Dendritic cell treated with granulocyte-macrophage colony-stimulating factor and Interleukin-4, amounts not matched to agents 40 ng/mL and 50 ng/mL, for 4 days (primary cell): ENCODE measurements around the gene CALHM3.
"Not testable (repeated sequence)": the region's sequence is repeated elsewhere in the genome, so short reads cannot be mapped to it uniquely, and the experiment has no call there.

Source experiments
- H3K27ac Mint-ChIP-seq: one replicate; pipeline ENCODE4 v1.8.0; 2022; ENCODE audit warnings: mild to moderate bottlenecking, mixed read lengths
- H3K27me3 Mint-ChIP-seq: one replicate; pipeline ENCODE4 v1.8.0; 2022; ENCODE audit warnings: mild to moderate bottlenecking, mixed read lengths
- H3K36me3 Mint-ChIP-seq: one replicate; pipeline ENCODE4 v1.8.0; 2022; ENCODE audit warnings: low read depth, mixed read lengths
- H3K4me1 Mint-ChIP-seq: one replicate; pipeline ENCODE4 v1.8.0; 2022; ENCODE audit warnings: low read depth, mixed read lengths
- H3K4me3 Mint-ChIP-seq: one replicate; pipeline ENCODE4 v1.8.0; 2022; ENCODE audit warnings: mild to moderate bottlenecking, moderate library complexity, mixed read lengths
- H3K9me3 Mint-ChIP-seq: one replicate; pipeline ENCODE4 v1.8.0; 2022; ENCODE audit warnings: mixed read lengths
- intact Hi-C: fragments of 100-400 bp; cut with micrococcal nuclease; formaldehyde crosslinking; loops from one replicate; pipeline ENCODE4 v1.15.0; 2022

CALHM3 gene

GRCh38 chr10:103510046-103510685 is 31.1 kb upstream of the CALHM3 start:
- H3K36me3 Mint-ChIP-seq, result no peaks in the 10 kb centered on the region
- H3K4me1 Mint-ChIP-seq, result peaks cover 2% of the 10 kb centered on the region
- no peak overlapping the region for H3K27ac Mint-ChIP-seq
- peaks cover 14% of the 10 kb centered on the region for H3K27me3 Mint-ChIP-seq
- H3K4me3 Mint-ChIP-seq, result no peak overlapping the region
- H3K9me3 Mint-ChIP-seq, result no peaks in the 10 kb centered on the region
- intact Hi-C loops, result no loop called here

- H3K27ac Mint-ChIP-seq, result no peak overlapping the region
- H3K27me3 Mint-ChIP-seq, result peaks cover 25% of the 10 kb centered on the region
- H3K36me3 Mint-ChIP-seq, result no peaks in the 10 kb centered on the region
- no peak overlapping the region for H3K4me3 Mint-ChIP-seq
- peaks cover 11% of the 10 kb centered on the region for H3K4me1 Mint-ChIP-seq
- H3K9me3 Mint-ChIP-seq, result no peaks in the 10 kb centered on the region
- intact Hi-C loops, result no loop called here
These were observed 28.5 kb upstream of the CALHM3 start for GRCh38 chr10:103507235-103508191.

GRCh38 chr10:103506061-103506460 is 27.0 kb upstream of the CALHM3 start:
- Mint-ChIP-seq H3K4me3 (no peak overlapping the region), H3K27me3 (peaks cover 26% of the 10 kb centered on the region), H3K27ac (no peak overlapping the region), H3K36me3 (no peaks in the 10 kb centered on the region), H3K9me3 (no peaks in the 10 kb centered on the region), H3K4me1 (peaks cover 13% of the 10 kb centered on the region)
- intact Hi-C loops, result no loop called here

GRCh38 chr10:103504181-103504783 is 25.2 kb upstream of the CALHM3 start:
- no peaks in the 10 kb centered on the region for H3K9me3 Mint-ChIP-seq
- H3K36me3 Mint-ChIP-seq, result no peaks in the 10 kb centered on the region
- H3K27me3 Mint-ChIP-seq, result peaks cover 36% of the 10 kb centered on the region
- peaks cover 13% of the 10 kb centered on the region for H3K4me1 Mint-ChIP-seq
- intact Hi-C loops, result no loop called here
- no peak overlapping the region for H3K27ac Mint-ChIP-seq
- H3K4me3 Mint-ChIP-seq, result no peak overlapping the region

- intact Hi-C loops, H3K36me3 Mint-ChIP-seq, H3K27ac Mint-ChIP-seq, H3K4me3 Mint-ChIP-seq, H3K9me3 Mint-ChIP-seq: not testable (repeated sequence)
- Mint-ChIP-seq H3K4me1 (peaks cover 13% of the 10 kb centered on the region), H3K27me3 (peaks cover 36% of the 10 kb centered on the region)
These were observed 24.7 kb upstream of the CALHM3 start for GRCh38 chr10:103503777-103504176.

GRCh38 chr10:103502849-103503660 is 24.0 kb upstream of the CALHM3 start:
- Mint-ChIP-seq H3K9me3 (no peaks in the 10 kb centered on the region), H3K4me1 (peaks cover 13% of the 10 kb centered on the region), H3K27me3 (peaks cover 39% of the 10 kb centered on the region), H3K27ac (no peak overlapping the region), H3K36me3 (no peaks in the 10 kb centered on the region), H3K4me3 (no peak overlapping the region)
- intact Hi-C loops, result no loop called here

GRCh38 chr10:103501186-103501585 is 22.1 kb upstream of the CALHM3 start:
- no peaks in the 10 kb centered on the region for H3K9me3 Mint-ChIP-seq
- H3K36me3 Mint-ChIP-seq, result no peaks in the 10 kb centered on the region
- intact Hi-C loops, result no loop called here
- peaks cover 13% of the 10 kb centered on the region for H3K4me1 Mint-ChIP-seq
- H3K27me3 Mint-ChIP-seq, result peaks cover 45% of the 10 kb centered on the region
- H3K27ac Mint-ChIP-seq, result no peak overlapping the region
- no peak overlapping the region for H3K4me3 Mint-ChIP-seq

GRCh38 chr10:103500481-103500880 is 21.4 kb upstream of the CALHM3 start:
- no peak overlapping the region for H3K4me3 Mint-ChIP-seq
- H3K36me3 Mint-ChIP-seq, result no peaks in the 10 kb centered on the region
- H3K9me3 Mint-ChIP-seq, result no peaks in the 10 kb centered on the region
- intact Hi-C loops, result no loop called here
- H3K4me1 Mint-ChIP-seq, result peaks cover 13% of the 10 kb centered on the region
- peaks cover 50% of the 10 kb centered on the region for H3K27me3 Mint-ChIP-seq
- no peak overlapping the region for H3K27ac Mint-ChIP-seq

- intact Hi-C loops, result no loop called here
- H3K9me3 Mint-ChIP-seq, result no peaks in the 10 kb centered on the region
These were observed 20.8 kb upstream of the CALHM3 start for GRCh38 chr10:103499881-103500280.

GRCh38 chr10:103498936-103499638 is 20.0 kb upstream of the CALHM3 start:
- H3K36me3 Mint-ChIP-seq, result no peaks in the 10 kb centered on the region
- H3K4me1 Mint-ChIP-seq, result peaks cover 13% of the 10 kb centered on the region
- no peak overlapping the region for H3K27ac Mint-ChIP-seq
- H3K9me3 Mint-ChIP-seq, result no peaks in the 10 kb centered on the region
- H3K27me3 Mint-ChIP-seq, result peaks cover 61% of the 10 kb centered on the region
- no peak overlapping the region for H3K4me3 Mint-ChIP-seq
- intact Hi-C loops, result no loop called here

More at GRCh38 chr10:103499881-103500280, 20.8 kb upstream of the CALHM3 start:
- no peaks in the 10 kb centered on the region for H3K36me3 Mint-ChIP-seq
- H3K4me3 Mint-ChIP-seq, result no peak overlapping the region
- peaks cover 56% of the 10 kb centered on the region for H3K27me3 Mint-ChIP-seq
- H3K4me1 Mint-ChIP-seq, result peaks cover 13% of the 10 kb centered on the region
- no peak overlapping the region for H3K27ac Mint-ChIP-seq

GRCh38 chr10:103497161-103497915 is 18.3 kb upstream of the CALHM3 start:
- no peaks in the 10 kb centered on the region for H3K9me3 Mint-ChIP-seq
- intact Hi-C loops, result no loop called here
- H3K4me3 Mint-ChIP-seq, result no peak overlapping the region
- H3K4me1 Mint-ChIP-seq, result peaks cover 13% of the 10 kb centered on the region
- H3K36me3 Mint-ChIP-seq, result no peaks in the 10 kb centered on the region
- H3K27me3 Mint-ChIP-seq, result peaks cover 62% of the 10 kb centered on the region
- H3K27ac Mint-ChIP-seq, result no peak overlapping the region

GRCh38 chr10:103495321-103495720 is 16.3 kb upstream of the CALHM3 start:
- no peaks in the 10 kb centered on the region for H3K36me3 Mint-ChIP-seq
- intact Hi-C loops, result no loop called here
- peaks cover 12% of the 10 kb centered on the region for H3K4me1 Mint-ChIP-seq
- H3K4me3 Mint-ChIP-seq, result no peak overlapping the region
- H3K27ac Mint-ChIP-seq, result no peak overlapping the region
- no peaks in the 10 kb centered on the region for H3K9me3 Mint-ChIP-seq
- H3K27me3 Mint-ChIP-seq, result peaks cover 68% of the 10 kb centered on the region
